GM18519 (cell line): ENCODE data around the gene C2CD3.

Experiments
- ATAC-seq: cut with Tn5 transposase; IDR thresholded peaks from one replicate; pipeline ENCODE4 v1.9.1; 2021; ENCODE audit warnings: mild to moderate bottlenecking, moderate library complexity; ENCODE audit not compliant: unreplicated experiment, low FRiP score

C2CD3 gene

GRCh38 chr11:74007691-74008372 is 163.0 kb downstream of the C2CD3 start:
- no peak for ATAC-seq

GRCh38 chr11:74006743-74007304 is 164.0 kb downstream of the C2CD3 start:
- ATAC-seq = no peak

- ATAC-seq = no peak
Observed at GRCh38 chr11:74005721-74006517, 164.9 kb downstream of the C2CD3 start.

GRCh38 chr11:74004759-74005615 is 165.8 kb downstream of the C2CD3 start:
- no peak for ATAC-seq

- no peak for ATAC-seq
Observed at GRCh38 chr11:74004046-74004695, 166.6 kb downstream of the C2CD3 start.

- no peak for ATAC-seq
Observed at GRCh38 chr11:74002832-74003231, 168.0 kb downstream of the C2CD3 start.

GRCh38 chr11:74001822-74002286 is 168.9 kb downstream of the C2CD3 start:
- ATAC-seq = no peak

- ATAC-seq = no peak
Observed at GRCh38 chr11:74000307-74001133, 170.3 kb downstream of the C2CD3 start.

GRCh38 chr11:73999581-74000306 is 171.1 kb downstream of the C2CD3 start:
- no peak for ATAC-seq

GRCh38 chr11:73998846-73999575 is 171.8 kb downstream of the C2CD3 start:
- no peak for ATAC-seq

- no peak for ATAC-seq
Observed at GRCh38 chr11:73997120-73997770, 173.6 kb downstream of the C2CD3 start.

- ATAC-seq = no peak
Observed at GRCh38 chr11:73996161-73996747, 174.5 kb downstream of the C2CD3 start.

- ATAC-seq = no peak
Observed at GRCh38 chr11:73995731-73996130, 175.1 kb downstream of the C2CD3 start.

GRCh38 chr11:73995247-73995646 is 175.6 kb downstream of the C2CD3 start:
- ATAC-seq = no peak

GRCh38 chr11:73991471-73992006 is 179.3 kb downstream of the C2CD3 start:
- no peak for ATAC-seq

- ATAC-seq = no peak
Observed at GRCh38 chr11:73990730-73991129, 180.1 kb downstream of the C2CD3 start.

GRCh38 chr11:73989156-73989555 is 181.6 kb downstream of the C2CD3 start:
- ATAC-seq = no peak
